ENCODE data around the gene MAP4K1.

The MAP4K1 gene

GRCh38 chr19:38617764-38618589 lies at the start of gene MAP4K1:
MAP4K1 (minus strand) TSS chr19:38617953; CDS start chr19:38617895, 58 bp downstream.
- Histone ChIP-seq H3K36me3 (ENCODE audit: control insufficient read depth in 2 of 2, insufficient read depth in 1 of 2, low read length in 2 of 2) (peaks cover 26 to 28% of the 10 kb centered on the region in 2 experiments), H3K9me3 (ENCODE audit: control insufficient read depth, insufficient read depth, low read depth, low read length) (no peaks in the 10 kb centered on the region), H3K27ac (ENCODE audit: extremely low read depth, low read depth, low read length) (peak within 1 kb of the TSS; percentile 94), H3K4me1 (ENCODE audit: control insufficient read depth, insufficient read depth, low read length) (peaks cover 16% of the 10 kb centered on the region), H3K4me3 (ENCODE audit: low read depth, low read length) (peak within 1 kb of the TSS; percentile 51)
- ChIA-PET CTCF (interaction anchor here (0.6 to 5.1 kb wide), 13 partner anchors 9 to 385 kb away, joined by 3 to 61 read pairs (median 3); partner anchors contain the start of genes FAM98C, MRPS12 and SARS2), POLR2A (interaction anchor here (0.7 to 4.4 kb wide), 44 partner anchors 8 to 818 kb away, joined by 3 to 84 read pairs (median 6); partner anchors contain the start of genes ACTN4, FAM98C, GGN and MRPS12)
- TF ChIP-seq ZBTB48 (tag by site-specific recombination; IDR thresholded peaks at IDR 0.05) (peak; percentile 71), PRDM2 (tag by site-specific recombination; IDR thresholded peaks at IDR 0.05; ENCODE audit: borderline replicate concordance) (0 out of 2 replicates have a peak, but pooled peaks have one; percentile 16), ZBTB17 (tag by site-specific recombination; IDR thresholded peaks at IDR 0.05) (no peak), ZNF558 (tag by site-specific recombination; IDR thresholded peaks at IDR 0.05) (no peak), ZNF555 (tag by site-specific recombination; conservative IDR thresholded peaks at IDR 0.05) (no peak), ZNF157 (tag by site-specific recombination; IDR thresholded peaks at IDR 0.05) (0 out of 2 replicates have a peak, but pooled peaks have one; percentile 5), ZFP41 (tag by site-specific recombination; IDR thresholded peaks at IDR 0.05; ENCODE audit: borderline replicate concordance) (no peak), ZNF362 (tag by site-specific recombination; IDR thresholded peaks at IDR 0.05) (no peak), SETDB1 (IDR thresholded peaks at IDR 0.05; ENCODE audit: insufficient read length, low read length) (no peak), ZSCAN23 (tag by site-specific recombination; IDR thresholded peaks at IDR 0.05) (0 out of 2 replicates have a peak, but pooled peaks have one; percentile 3), ZNF654 (tag by site-specific recombination; IDR thresholded peaks at IDR 0.05; ENCODE audit: low read depth) (no peak), YY1 (tag by site-specific recombination; IDR thresholded peaks at IDR 0.05) (no peak), ZNF280C (tag by site-specific recombination; IDR thresholded peaks at IDR 0.05) (no peak), ZBTB21 (tag by site-specific recombination; IDR thresholded peaks at IDR 0.05) (no peak), ZNF26 (tag by site-specific recombination; IDR thresholded peaks at IDR 0.05) (no peak), MYNN (tag by site-specific recombination; IDR thresholded peaks at IDR 0.05; ENCODE audit: borderline replicate concordance) (0 out of 2 replicates have a peak, but pooled peaks have one; percentile 13), ZNF18 (tag by site-specific recombination; IDR thresholded peaks at IDR 0.05) (no peak), BCL11B (tag by site-specific recombination; IDR thresholded peaks at IDR 0.05; ENCODE audit: low read depth) (no peak), ZNF404 (tag by site-specific recombination; IDR thresholded peaks at IDR 0.05) (0 out of 2 replicates have a peak, but pooled peaks have one; percentile 10), PATZ1 (tag by site-specific recombination; IDR thresholded peaks at IDR 0.05) (peak; percentile 29; the same call in 1 of the 2 replicates), ZNF677 (tag by site-specific recombination; IDR thresholded peaks at IDR 0.05) (peak; percentile 24; the same call in 1 of the 2 replicates)
